Fibroblast of skin of left biceps (primary cell): Measurements from ENCODE around the gene NFIX.

ENCODE experiments used
- DNase-seq, 2 experiments: peaks; one replicate each; pipeline ENCODE4 v3.0.0-alpha.2; 2013; ENCODE audit warnings: low read depth in 2 of 2

The NFIX gene

DNA sequence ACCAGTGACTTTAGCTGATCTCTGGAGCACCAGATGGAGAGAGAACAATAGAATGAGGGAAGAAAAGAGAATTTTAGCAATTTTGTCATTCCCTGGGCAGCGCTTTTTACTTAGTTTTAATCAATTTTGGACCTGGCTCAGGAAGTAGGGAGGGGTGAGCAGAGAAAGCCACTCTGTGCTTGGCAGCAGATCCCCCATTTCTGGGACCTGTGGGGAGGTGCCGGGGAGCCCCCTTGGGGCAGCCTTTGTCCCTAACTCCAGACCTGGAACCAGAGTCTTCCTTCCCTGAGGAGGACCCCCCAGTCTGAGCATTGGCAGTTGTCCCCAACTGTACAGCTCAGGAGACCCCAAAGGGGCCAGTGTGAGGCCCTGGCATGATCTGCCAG is 96.9 kb downstream of the NFIX start:
- no peak for DNase-seq

DNA sequence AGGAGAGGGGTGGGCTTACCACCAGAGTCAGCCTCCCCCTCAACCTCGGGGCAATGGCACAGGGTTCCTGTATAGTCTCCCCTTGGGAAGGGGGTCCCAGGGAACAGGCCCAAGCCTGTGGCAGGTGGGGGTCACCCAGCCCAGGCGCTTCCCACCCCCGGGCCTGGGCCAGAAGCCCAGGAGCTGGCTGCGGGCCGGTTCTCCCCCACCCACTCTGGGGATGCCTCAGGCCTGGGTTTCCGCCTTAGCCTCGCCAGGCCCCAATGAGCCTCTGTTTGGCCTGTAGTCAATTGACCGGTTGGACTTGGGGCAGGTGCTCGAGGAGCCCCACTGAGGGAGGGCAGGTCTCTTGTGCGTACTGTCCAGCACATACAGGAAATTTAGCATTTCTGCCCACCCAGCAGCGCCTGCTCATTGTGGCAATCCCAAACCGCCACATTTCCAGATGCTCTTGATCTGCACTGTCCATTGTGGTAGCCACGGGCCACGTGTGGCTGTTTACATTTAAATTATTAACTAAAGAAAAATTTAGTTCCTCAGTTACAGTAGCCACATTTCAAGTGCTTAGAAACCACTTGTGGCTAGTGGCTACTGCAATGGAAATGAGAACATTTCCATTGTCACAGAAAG is 97.4 kb downstream of the NFIX start:
- DNase-seq, result no peak

DNA sequence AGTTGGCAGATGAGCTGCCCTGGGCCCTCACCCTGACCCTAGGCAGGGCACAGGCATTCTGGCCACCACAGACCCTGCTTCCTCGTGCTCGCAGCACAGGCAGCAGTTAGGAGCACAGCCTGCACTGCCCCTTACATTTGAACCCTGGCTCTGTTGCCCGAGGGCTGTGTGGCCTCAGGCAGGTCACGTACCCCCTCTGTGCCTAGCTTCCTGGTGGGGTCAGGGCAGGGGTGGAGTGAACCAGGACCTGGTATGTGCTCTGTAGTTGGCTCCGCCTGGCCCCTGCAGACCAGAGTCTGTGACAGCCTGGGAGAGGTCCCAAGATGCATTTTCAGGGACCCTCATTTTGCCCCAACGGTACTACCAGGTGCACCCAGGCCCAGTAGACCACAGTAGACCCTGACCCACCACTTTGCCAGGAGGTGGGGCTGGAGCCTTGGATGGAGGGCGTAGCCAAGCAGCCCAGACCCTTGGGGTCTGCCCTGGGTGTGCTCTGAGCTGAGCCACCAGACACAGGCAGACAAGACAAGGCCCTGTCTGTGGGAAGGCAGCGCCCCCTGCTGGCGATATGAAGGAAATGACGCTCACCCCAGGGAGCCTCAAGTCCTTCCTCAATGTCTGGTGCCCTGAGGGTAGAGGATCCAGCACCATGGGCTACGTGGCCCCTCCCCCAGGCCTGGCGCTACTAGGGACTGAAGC is 98.3 kb downstream of the NFIX start:
- DNase-seq, result peak; percentile 43 to 60

DNA sequence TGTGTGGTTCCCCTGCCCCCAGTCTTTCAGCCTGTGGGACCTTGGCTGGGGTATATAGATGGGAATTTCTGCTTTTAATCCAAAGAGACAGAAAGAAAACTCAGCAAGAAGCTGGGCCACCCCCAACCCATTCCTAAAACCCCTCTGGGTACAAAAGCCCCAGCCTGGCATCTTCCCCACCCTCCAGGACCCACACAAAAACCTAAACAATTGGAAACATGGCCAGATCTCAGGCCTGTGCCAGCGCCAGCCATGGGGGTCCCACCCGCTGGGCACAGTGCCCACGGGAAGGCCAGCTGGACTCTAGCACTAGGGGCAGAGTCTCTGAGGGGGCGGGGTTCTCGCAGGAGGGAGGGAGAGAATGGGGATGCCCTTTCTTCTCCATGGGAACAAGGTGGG is 98.8 kb downstream of the NFIX start:
- DNase-seq, result no peak

DNA sequence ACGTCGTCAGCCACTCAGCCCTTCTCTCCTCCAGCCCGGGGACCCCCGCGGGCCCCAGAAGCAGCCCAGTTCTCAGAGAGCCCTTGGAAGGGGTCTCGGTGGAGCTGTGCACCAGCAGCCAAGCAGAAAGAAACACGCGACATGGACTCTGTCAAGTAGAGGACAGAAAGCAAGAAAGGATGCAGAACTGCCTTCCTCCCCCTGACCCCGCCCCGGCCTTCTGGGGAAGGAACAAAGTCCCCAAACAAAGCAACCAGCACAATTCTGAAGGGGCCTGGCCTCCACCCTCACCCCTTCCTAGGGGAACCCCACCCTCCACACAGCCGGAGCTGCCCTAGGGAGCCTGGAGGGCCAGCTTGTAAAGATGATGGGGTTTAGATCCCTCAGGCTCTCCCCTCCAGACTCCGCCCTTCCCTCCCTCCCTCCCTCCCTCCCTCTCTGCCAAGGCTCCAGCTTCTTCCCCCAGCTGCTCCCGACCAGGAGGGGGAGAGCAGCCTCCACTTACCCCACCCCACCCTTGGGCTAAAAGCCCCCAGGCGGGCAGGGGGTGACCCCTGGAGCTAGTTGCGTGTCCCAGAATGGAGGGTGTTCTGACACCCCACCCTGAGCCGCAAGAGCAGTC is 99.6 kb downstream of the NFIX start:
- no peak for DNase-seq

DNA sequence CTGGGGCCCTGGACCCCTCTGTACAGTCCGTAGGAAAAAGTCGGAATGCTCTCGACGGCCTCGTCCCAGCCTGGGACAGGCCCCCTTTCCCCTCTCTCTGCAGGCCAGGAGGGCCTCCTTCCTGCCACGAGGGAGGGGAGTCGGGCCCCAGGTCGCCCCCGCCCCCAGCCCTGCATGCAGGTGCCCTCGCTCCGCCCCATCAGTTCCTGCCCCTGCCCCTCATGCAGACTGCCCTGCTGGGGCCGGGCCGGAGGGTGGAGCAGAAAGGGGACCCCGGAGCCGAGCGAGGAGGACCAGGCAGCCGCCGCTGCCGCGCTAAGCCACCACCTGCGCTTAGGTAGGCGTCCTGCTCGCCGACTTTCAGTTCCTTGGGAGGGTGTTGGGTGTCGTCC is 100.1 kb downstream of the NFIX start:
- DNase-seq, result no peak

DNA sequence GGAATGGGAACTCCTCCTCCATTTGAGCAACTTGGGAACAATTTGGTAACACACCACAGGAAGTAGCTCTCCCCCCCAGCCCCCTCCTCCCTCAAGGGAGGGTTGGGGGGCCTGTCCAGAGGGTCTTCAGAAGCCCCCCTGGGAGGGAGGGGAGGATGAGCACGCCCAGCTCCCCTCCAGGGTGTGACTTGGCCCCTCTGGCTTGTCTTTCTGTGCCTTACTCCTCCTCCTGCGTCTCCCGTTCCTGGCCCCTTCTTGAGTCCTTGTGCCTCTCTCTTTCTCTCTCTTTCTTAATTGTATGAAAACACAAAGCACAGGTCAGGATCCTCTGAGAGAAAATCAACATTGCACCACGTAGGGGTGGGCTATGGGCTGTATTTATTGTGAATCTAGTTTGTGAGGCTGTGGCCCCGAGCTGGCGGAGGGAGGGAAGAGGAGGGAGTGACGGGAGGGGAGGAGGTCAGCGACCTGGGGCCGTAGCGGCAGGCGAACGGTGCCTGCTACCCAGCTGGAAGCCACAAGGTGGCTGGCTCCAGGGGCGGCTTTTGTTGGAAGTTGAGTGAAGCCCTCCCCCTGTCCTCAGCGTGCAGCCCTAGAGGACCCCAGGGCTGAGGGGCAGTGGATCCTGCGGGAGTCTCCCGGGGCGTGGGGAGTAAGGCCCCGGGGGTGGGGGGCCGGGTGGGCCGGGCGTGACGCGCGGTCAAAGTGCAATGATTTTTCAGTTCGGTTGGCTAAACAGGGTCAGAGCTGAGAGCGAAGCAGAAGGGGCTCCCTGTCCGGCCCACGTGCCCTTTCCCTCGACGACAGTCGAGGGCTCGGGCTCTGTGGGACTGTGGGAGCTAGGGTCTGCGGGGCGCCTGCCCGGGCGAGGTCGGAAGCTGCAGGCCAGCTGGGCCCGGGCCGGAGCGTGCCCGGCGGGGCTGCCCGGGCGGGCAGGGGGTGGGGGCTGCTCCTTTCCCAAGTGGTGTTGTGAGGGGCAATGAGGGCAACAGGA is 101.0 kb downstream of the NFIX start:
- DNase-seq, result no peak

DNA sequence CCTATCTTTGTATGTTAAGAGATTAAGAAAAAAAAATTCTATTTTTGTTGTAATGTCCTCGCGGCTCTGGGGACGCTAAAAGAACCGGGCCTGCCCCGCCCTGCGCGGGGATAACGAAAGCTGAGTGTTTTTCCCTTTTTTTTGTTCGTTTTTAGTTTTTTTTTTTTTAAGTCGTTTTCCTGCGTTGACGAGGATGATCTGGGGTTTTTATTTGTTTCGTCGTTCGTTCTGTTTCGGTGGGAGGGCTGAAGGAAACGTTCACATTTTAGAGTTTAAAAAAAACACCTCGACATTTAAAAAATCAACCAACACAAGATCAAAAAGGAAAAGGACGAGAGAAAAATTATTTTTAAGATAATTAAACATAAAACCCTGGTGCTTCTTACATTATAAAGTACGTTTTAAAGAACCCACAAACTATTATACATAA is 101.8 kb downstream of the NFIX start:
- DNase-seq, result no peak

DNA sequence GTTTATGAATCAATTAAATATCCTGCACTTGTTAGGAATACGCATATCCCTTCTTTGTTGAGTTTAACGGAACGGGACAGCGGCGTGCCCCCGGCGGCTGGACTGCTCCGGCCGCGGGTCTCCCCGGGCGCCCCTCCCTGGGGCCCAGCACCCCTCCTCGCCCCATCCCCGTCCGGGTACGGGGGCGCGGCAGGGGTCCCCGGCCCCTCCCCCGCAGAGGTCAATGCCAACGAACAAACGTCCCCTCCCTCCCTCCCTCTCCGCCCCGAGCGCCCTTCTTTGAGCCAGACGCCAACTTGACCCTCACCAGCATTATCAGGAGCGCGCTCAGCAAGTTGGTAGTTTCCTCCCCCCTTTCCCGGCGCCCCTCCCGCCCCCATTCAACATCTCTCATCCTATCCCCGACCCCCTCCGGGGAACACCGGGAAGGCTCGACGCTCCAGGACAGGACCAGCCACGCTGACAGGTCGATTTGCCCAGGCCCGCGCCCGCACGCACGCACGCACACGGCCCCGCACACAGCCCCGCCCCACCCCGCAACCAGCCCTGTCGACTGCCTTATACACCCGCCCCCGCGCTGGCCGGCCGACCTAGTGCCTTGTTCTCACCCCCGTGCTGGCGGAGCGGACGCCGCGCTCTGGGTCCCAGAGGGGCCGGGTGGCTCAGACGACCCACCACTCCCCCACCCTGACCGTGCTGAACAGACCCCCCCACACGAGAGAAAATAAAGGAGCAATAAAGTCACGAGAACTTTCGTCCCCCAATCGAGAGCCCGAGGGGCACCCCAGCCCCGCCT is 102.4 kb downstream of the NFIX start:
- no peak for DNase-seq

DNA sequence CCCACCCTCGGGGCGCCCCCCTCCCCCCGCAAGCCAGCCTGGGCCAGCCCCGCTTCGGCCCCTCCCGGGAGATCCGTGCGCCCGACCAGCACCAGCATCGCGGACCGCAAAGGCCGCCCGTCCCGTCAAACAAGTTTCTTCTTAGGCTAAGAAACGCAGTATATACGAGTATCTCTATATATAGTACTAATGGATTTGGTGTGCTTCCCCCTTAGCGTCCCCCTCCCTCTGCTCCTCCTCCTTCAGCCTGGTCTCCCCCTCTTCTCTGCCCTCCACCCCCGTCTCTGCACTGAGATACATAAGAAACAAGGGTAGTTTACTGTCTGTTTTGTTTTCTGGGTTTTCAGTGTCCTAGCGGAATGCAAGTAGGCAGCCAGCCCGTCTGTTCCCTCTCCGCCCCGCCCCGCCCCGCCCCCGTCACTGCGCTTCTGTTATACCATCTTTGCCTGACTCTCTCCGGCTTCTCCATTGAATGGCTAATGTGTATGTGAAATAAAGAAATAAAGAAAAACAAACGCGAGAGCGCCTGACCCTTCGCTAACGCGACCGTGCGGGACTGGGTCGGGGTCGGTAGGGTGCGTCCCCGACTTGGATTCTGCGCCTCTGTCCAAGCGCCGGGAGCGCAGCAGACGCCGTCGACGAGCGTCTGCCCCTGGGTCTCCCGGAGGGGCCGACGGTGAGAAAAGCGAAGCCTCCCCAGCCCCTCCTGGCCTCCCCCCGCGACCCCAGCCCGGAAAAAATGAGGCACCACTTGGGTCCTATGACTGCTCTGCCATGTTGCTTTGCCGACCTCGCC is 103.2 kb downstream of the NFIX start:
- DNase-seq, result no peak

DNA sequence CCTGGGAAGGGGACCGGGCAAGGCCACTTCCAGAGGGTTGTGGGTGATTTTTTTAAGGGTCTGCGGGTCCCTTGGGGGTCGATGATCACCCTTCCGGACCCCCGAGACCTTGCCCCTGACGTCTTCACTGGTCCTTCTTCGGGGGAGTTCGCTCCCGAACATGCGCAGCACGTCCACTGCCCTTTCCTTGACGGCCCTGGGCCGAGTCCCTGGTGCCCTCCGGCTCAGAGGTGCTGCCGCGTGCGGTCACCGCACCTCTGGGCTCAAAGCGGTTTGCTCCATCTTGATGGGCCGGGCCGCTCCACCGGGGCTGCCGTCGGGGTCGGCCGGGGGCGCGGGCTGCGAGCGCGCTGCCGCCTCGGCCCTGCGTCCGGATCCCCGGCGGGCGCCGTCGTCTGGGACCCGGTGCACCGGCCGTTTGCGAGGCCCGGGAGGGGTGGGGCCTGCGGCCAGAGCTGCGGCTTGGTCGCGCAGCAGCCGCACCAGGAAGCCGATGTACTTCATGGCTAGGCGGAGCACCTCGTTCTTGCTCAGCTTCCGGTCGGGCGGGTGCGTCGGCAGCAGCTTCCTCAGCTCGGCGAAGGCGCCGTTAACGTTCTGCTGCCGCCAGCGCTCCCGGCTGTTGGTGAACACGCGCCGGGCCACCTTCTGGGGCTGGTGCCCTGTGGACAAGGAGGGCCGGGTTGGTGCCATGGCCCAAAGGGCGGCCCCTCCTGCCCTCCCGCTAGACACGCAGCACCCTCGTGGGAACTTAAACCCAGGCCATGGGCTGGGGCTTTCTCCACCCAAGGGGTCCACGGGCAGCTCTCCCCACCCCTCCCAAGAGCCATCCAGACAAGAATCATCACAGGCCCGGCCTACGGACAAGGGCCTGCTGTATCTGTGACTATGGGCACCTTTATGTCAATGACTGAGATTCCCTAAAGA is 104.1 kb downstream of the NFIX start:
- no peak for DNase-seq

DNA sequence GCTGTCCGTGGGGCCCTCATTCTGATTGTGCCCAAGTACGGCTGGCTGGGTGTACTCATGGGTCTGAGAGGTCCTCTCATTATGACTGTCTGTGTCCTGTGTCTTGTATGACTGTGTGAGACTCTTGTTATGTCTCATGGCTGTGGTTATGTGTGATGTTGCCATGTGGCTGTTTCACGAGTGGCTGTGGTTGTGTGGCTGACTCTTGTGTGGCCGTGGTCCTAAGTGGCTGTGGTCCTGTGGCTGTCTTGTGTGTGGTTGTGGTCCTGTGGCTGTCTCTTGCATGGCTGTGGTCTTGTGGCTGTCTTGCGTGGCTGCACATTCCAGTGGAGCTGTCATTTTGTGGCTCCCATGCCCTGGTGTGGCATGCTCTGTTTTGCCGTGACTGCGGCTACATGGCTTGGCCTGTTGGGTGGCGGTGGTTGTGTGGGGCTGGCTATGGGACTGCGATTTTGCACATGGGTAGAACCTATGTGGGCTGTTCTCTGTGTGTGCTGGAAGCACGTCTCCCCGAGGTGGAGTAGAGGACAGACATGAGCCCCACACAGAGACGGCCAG is 104.8 kb downstream of the NFIX start:
- no peak for DNase-seq

DNA sequence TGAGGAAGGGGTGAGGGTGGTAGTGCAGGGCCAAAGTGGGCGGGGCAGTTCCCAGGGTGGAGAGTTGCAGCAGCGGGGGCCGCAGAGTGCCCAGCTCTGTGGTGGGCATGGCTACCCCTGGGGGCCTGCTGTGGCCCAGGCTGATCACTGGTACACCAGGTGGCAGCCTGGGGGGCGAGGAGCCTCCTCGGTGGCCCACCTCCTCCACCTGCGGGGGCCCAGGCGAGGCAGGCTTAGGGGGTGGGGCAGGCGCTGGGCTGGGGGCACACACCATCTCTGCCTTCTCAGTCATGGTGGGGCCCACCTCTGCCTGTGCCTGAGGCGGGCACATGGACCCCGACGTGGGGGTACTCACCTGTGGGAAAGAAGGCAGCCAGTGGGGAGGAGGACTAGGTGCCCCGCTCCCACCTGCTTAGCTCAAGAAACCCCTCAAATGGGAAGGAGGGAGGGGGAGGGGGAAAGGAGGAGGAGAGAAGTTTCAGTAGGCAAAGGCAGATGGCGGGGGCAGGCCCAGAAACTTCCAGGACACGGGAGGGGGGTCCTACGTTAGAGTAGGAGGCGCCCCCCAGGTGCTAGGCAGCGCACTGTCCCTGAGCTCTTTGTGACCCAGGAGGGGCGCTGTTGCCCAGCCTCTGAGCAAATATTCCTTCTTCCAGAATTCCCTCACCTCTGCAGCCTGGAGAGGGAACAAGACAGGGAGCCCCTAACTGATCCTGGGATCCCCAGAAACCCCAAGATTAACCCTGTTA is 105.7 kb downstream of the NFIX start:
- no peak for DNase-seq

DNA sequence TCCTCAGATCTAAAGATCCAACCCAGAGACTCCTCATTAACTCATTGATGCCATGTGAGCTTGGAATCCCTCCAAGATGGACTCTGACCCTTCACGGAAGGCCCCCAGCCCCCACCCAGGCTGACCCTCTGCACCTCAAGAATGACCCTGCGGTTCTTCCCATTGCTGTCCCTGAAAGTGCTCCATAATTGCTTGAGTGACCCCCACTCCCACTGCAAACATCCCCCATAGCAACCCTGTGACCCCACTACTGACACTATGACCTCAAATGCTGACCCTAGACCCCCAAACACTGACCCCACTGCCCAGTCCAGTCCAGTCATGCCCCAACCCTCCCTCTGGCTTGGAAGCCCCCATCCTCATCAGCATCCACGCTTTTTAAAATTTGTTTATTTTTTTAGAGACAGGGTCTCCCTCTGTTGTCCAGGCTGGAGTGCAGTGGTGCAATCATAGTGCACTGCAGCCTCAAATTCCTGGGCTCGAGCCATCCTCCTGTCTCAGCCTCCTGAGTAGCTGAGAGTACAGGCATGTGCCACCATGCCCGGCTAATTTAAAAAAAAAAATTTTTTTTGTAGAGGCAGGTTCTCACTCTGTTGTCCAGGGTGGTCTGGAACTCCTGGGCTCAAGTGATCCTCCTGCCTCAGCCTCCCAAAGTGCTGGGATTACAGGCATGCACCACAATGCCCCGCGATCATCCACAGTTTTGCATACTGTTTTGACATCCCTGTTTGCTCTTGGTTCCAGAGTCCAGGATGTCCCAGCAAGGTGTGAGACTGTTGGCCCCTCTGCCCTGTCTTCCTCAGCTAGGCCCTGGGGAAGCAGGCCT is 106.5 kb downstream of the NFIX start:
- no peak for DNase-seq

DNA sequence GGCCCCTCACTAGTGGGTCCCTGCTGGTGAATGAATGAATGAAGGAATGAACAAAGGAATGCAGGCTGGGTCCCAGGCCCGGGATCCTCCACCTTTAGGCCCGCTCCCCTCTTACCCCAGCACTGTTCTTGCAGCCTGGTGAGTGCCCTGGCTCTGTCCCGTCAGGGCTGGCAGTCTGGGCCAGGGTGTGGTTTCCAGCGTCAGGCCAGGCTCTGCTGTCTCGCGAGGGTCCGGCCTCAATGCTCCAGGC is 107.1 kb downstream of the NFIX start:
- DNase-seq, result no peak

DNA sequence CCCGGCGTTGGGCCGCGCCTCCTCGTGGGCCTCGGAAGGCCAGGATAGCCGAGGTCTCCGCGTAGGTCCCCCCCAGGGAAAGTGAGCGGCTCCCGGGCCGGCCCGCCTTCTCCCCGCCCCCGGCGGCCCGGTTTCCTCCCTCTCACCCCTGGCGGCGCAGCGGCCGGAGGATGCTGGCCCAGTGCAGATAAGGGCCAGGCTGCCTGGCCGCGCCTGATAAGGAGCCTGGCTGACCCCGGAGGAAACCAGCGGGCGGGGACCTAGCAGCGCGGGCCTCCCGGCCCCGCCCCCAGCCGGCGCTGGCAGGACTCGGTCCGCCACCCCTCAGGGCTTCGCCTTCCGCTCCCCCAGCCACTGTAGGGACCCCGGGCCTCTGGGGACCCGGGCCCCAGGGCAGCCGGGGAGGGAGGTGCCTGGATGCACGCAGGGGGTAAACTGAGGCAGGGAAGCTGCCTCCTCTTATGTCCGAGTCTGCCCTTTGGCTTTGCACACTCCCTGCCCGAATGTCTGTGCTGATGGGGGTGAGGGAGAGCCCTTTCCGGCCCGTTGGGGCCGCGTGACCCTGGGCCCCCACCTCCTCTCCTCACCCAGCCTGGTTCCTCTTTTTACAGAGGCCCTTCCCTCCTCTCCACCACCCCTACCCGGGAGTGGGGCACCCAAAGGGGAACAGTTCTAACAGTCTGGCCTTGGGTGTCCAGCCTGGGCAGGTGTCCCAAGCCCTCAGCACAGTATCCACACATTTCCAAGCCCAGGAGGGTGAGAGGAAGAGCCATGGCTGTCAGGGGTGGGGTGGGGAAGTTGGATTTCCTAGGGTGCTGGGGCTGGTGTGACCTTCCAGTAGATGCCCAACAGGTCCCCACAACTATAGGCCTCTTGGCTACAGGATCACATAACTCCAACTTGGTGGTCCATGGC is 107.6 kb downstream of the NFIX start, which contains the start of gene LYL1:
LYL1 (minus strand) TSS at position 193 of the 915 bp plus-strand sequence. CDS start 1,687 bp downstream, outside the sequence.
- DNase-seq, result no peak
